Panc1 (cell line): ENCODE results near the gene KDM7A. TPM values are rescaled to one million over a fixed set of nuclear protein-coding genes. Genes with fewer than 3 reads are reported as not detected.

Source experiments
- ATAC-seq: fragments of 200-7000 bp; cut with Tn5 transposase; 2 replicates; pipeline ENCODE4 v1.9.1; 2020; ENCODE audit warnings: mild to moderate bottlenecking, moderate library complexity
- BruUV-seq: library from RNA; stranded (reverse); fragments of 400-500 nt; replicated peaks from 2 replicates; lab custom pipeline; 2021; lab: Mats Ljungman, UMichigan
- CTCF ChIA-PET: fragments of 300-600 bp; sonication (Branson Sonifier 250); formaldehyde crosslinking; loops from one replicate; lab custom pipeline; 2022; ENCODE audit warnings: antibody characterized with exemption; lab: Charles Lee
- POLR2A ChIA-PET: fragments of 300-600 bp; sonication (Branson Sonifier 250); formaldehyde crosslinking; loops from one replicate; lab custom pipeline; 2022; ENCODE audit warnings: antibody characterized with exemption; lab: Charles Lee
- DNase-seq: peaks from one replicate; pipeline ENCODE4 v3.0.0-alpha.2; 2010; ENCODE audit warnings: low read depth, low spot score
- H3K27ac ChIP-seq: 2 replicates; pipeline ENCODE4 v1.5.1; 2011; ENCODE audit warnings: mild to moderate bottlenecking, low read length, inconsistent platforms
- H3K27me3 ChIP-seq: fragments of 200-500 bp; sonication (Bioruptor generic); 2 replicates; pipeline ENCODE4 v1.6.0; 2014; ENCODE audit warnings: low read length, inconsistent platforms; ENCODE audit not compliant: control insufficient read depth, insufficient read depth
- H3K36me3 ChIP-seq: fragments of 200-500 bp; sonication (Bioruptor generic); 2 replicates; pipeline ENCODE4 v1.5.1; 2014; ENCODE audit warnings: inconsistent platforms, mild to moderate bottlenecking, low read length, moderate library complexity; ENCODE audit not compliant: control insufficient read depth, insufficient read depth
- H3K4me1 ChIP-seq: 2 replicates; pipeline ENCODE4 v1.5.1; 2011; ENCODE audit warnings: inconsistent platforms, mild to moderate bottlenecking, low read length, moderate library complexity; ENCODE audit not compliant: control insufficient read depth, insufficient read depth
- H3K4me3 ChIP-seq, 2 experiments: 2 replicates each; pipeline ENCODE4 v1.5.1; 2011 to 2012; ENCODE audit warnings: low read depth in 2 of 2, low read length in 2 of 2, mild to moderate bottlenecking in 2 of 2, inconsistent platforms in 1 of 2, moderate library complexity in 1 of 2
- H3K9me3 ChIP-seq: fragments of 200-500 bp; sonication (Bioruptor generic); 2 replicates; pipeline ENCODE4 v1.5.1; 2014; ENCODE audit warnings: low read depth, mild to moderate bottlenecking, inconsistent platforms, low read length, moderate library complexity; ENCODE audit not compliant: control insufficient read depth, insufficient read depth
- CTCF ChIP-seq: fragments of 450-650 bp; IDR thresholded peaks from 2 replicates; pipeline ENCODE4 v1.5.1; 2017; ENCODE audit warnings: mild to moderate bottlenecking
- POLR2AphosphoS5 ChIP-seq: IDR thresholded peaks from 2 replicates; pipeline ENCODE4 v1.6.1; 2012; ENCODE audit warnings: mild to moderate bottlenecking, low read depth, low read length, moderate library complexity
- REST ChIP-seq, 2 experiments: IDR thresholded peaks; 2 replicates each; pipeline ENCODE4 v1.6.1; 2011 to 2012; ENCODE audit warnings: low read depth in 2 of 2, control low read depth in 1 of 2, low read length in 1 of 2, mild to moderate bottlenecking in 1 of 2, moderate library complexity in 1 of 2; ENCODE audit not compliant: insufficient read depth in 1 of 2
- SIN3A ChIP-seq: IDR thresholded peaks from 2 replicates; pipeline ENCODE4 v1.6.1; 2012; ENCODE audit warnings: low read depth, mild to moderate bottlenecking, low read length, moderate library complexity, borderline replicate concordance; ENCODE audit not compliant: insufficient read depth
- TCF7L2 ChIP-seq: IDR thresholded peaks from 2 replicates; pipeline ENCODE4 v1.6.1; 2011; ENCODE audit warnings: mild to moderate bottlenecking, low read depth, low read length, inconsistent platforms
- in situ Hi-C: cut with HindIII; loops from 2 replicates; pipeline ENCODE4 v1.10.0; 2016; ENCODE audit warnings: low sequenced_read_pairs, low pct_unique_long_range_greater_than_20kb
- intact Hi-C: fragments of 100-400 bp; cut with micrococcal nuclease; formaldehyde crosslinking; loops from one replicate; pipeline ENCODE4 v1.10.0; 2022; ENCODE audit not compliant: unreplicated experiment
- total RNA-seq: library from RNA; stranded (reverse); gene quantifications from one replicate; pipeline ENCODE4 v1.2.1, GENCODE V29; 2021; ENCODE audit not compliant: unreplicated experiment

Gene KDM7A
- total RNA-seq, 1 experiment from 2014 or later, result 3.6 TPM

GRCh38 chr7:140179339-140179738 lies 2.6 kb upstream of the KDM7A start:
- in situ Hi-C loops, result no loop called here
- Histone ChIP-seq H3K27ac (no peak overlapping the region), H3K36me3 (no peaks in the 10 kb centered on the region), H3K27me3 (peaks cover 10% of the 10 kb centered on the region), H3K4me1 (peaks cover 5% of the 10 kb centered on the region), H3K4me3 (no peak overlapping the region), H3K9me3 (no peaks in the 10 kb centered on the region)
- BruUV-seq, result no TSS peak
- TF ChIP-seq POLR2AphosphoS5 (no peak), TCF7L2 (no peak), SIN3A (no peak), CTCF (no peak), REST (IDR thresholded peaks at IDR 0.05; ENCODE audit: insufficient read depth in 1 of 2, low read depth in 2 of 2, low read length in 1 of 2) (no peak)
- ChIA-PET CTCF (no interaction called here), POLR2A (no interaction called here)
- intact Hi-C loops, result no loop called here
- no peak for DNase-seq
- ATAC-seq, result no peak

- POLR2A ChIA-PET, result no interaction called here
Measured at GRCh38 chr7:140176122-140176701, 571 bp downstream of the KDM7A start.

More at GRCh38 chr7:140176122-140176701, 571 bp downstream of the KDM7A start:
- H3K4me1 ChIP-seq, result peaks cover 5% of the 10 kb centered on the region
- no peak overlapping the region for H3K27ac ChIP-seq
- intact Hi-C loops (no loop called here), in situ Hi-C loops (no loop called here)
- H3K27me3 ChIP-seq, result peaks cover 2% of the 10 kb centered on the region; the same call in 1 of the 2 replicates
- H3K4me3 ChIP-seq, result peak overlapping the region; percentile 81 to 83
- ATAC-seq, result no peak
- no TSS peak for BruUV-seq
- H3K36me3 ChIP-seq, result no peaks in the 10 kb centered on the region
- CTCF ChIA-PET, result interaction anchor here (0.8 to 1.0 kb wide), 2 partner anchors 16 to 149 kb away, joined by 3 to 4 read pairs; no protein-coding TSS in a partner anchor
- no peak for DNase-seq
- TF ChIP-seq REST (IDR thresholded peaks at IDR 0.05; ENCODE audit: insufficient read depth in 1 of 2, low read depth in 2 of 2, low read length in 1 of 2) (no peak), TCF7L2 (no peak), CTCF (no peak), POLR2AphosphoS5 (no peak), SIN3A (no peak)
- no peaks in the 10 kb centered on the region for H3K9me3 ChIP-seq
